HG02884 (cell line): ENCODE measurements around the gene RNASEH1.
"Not testable (repeated sequence)": the region's sequence is repeated elsewhere in the genome, so short reads cannot be mapped to it uniquely, and the experiment has no call there.

Source experiments
- ATAC-seq: cut with Tn5 transposase; IDR thresholded peaks from one replicate; pipeline ENCODE4 v1.9.1; 2021; ENCODE audit warnings: mild to moderate bottlenecking, moderate library complexity; ENCODE audit not compliant: unreplicated experiment

RNASEH1 gene

GRCh38 chr2:3522961-3523421 is 35.1 kb downstream of the RNASEH1 start:
- no peak for ATAC-seq

- no peak for ATAC-seq
These were observed 37.5 kb downstream of the RNASEH1 start for GRCh38 chr2:3520591-3520990.

DNA sequence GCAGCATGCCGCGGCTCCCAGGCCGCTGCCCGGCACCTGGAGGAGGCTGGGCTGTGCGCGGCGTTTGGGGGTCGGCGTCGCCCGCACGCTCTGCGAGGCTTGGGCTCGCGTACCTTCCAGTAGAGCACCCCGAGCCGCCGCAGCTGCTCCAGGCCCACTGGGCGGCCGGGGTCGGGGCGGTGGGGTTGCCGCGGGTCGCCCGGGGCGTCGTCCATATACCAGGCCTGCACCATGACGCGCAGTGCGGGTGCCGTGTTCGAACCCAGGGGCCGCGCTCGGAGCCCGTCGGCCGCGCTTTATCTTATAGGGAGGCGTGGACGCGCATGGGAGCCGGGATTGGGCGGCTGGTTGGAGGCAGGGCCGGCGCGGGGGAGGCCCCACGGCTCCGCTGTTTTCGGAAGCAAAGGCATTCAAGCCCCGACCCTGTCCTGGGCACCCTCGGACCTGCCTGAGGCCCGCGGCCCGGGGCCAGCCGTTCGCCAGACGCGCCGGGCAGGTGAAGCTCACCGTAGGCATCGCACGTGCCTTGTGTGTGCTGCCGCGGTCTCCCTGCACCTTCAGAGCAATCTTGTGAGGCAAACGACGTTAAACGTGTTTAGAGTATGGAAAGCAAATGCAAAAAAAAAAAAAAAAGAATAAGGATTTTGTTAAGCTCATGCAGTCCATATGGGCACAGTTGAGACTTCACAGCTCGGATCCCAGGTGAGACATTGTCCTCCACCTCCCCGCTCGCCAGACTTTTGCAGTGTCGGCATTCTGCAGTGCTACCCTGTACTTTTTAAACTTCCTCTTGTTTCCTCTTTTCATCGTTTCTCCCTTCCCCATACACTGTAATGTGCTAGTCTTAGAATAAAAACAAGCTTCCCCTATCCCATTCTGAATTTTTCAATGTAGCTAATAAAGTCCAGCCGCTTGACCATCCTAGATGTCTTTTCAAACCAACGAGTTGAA is 38.6 kb downstream of the RNASEH1 start, which contains the start of gene ADI1:
Gene ADI1, minus strand, starts transcription at position 277 of the 951 bp plus-strand sequence. Its CDS starts 44 bp downstream, at position 233.
- ATAC-seq = peak; percentile 61

DNA sequence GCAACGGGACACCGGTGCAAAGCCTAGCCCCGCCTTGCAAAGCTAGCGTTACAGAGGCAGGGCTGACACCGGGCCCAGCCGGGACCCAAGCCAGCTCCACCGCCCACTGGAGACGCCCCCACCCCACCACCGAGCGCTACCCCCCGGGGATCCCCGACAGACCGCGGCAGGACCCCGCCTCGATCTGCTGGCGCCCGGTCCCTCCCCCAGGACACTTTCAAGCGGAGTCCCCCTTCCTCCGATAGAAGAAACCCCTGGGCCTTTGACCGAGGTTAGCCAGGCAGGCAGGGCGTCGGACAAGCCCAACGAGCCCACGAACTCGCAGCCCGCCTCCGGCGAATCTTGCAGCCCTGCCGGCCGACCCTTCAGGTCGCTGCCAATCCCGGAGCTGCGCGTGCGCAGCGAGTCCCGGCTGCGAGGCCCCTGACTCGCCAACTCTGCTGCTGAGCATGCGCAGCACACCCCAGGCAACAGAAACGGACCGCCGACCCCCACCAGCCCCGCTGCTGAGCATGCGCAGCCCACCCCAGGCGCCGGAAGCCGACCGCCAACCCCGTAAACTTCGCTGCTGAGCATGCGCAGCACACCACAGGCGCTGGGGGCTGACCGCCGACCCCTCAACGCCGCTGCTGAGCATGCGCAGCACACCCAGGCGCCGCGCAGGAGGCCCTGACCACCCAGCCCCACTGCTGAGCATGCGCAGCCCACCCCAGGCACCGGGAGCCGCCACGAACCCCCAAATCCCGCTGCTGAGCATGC is 39.5 kb downstream of the RNASEH1 start:
- ATAC-seq = peak; percentile 75

DNA sequence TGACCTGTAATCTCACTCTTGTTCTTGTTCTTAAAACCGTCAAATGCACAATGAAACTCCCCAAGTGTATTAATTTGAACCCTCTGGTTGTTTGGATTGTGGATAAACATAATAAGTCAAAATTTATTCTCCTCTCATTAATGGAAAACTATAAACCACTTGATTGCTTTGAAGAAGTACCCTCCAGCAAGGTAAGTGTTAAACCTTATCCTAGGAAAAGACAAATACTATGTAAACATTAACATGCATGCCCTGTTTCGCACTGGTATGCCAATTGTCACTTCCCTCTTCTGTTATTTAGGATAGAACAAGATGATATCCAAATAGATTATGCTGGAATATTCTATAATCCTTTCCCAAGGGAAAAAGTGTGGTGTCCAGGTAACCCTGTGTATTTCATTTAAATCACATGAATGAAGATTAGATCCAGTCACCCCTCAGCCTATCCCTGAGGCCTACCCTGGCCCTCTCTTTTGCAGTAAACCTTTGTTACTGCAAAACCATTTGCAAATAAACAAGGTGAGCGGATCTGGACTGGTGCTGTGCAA is 40.1 kb downstream of the RNASEH1 start:
- no peak for ATAC-seq

DNA sequence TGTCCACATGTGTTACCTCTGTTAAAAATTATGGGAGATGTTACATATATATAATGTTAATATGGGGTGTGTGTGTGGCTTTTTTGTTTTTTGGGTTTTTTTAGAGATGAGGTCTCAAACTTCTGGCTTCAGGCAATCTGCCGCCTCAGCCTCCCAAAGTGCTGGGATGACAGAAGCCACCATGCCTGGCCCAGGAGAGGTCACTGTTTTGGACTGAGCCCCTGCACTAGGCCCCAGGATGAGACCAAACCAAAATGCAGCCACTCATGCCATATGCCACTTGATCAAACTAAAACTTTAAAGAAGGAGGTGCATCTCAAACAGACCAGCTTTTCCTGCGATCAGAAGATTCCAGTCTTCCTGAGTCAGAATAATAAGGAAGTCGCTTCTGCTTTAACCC is 41.3 kb downstream of the RNASEH1 start:
- ATAC-seq = no peak

- ATAC-seq = not testable (repeated sequence)
These were observed 42.7 kb downstream of the RNASEH1 start for GRCh38 chr2:3515438-3515837.

DNA sequence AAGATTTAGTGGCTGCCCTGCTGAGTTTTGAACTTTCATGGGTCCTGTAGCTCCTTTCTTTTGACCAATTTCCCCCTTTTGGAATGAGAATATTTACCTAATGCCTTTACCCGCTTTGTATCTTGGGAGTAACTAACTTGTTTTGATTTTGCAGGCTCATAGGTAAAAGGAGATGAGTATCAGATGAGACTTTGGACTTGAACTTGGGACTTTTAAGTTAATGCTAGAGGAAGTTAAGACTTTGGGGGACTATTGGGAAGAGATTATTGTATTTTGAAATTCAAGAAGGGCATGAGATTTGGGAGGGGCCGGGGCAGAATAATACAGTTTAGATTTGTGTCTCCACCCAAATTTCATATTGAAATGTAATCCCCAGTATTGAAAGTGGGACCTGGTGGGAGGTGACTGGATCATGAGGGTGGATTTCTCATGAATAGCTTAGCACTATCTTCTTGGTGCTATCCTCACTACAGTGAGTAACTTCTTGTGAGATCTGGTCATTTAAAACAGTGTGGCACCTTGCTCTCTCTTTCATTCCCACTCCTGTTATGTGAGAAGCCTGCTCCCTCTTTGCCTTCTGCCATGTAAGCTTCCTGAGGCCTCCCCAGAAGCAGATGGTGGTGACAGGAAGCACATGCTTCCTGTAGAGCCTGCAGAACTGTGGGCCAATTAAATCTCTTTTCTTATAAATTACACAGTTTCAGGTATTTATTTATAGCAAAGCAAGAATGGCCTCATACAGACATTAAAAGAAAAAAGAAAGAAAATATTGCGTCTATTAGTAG is 44.9 kb downstream of the RNASEH1 start:
- ATAC-seq = no peak

DNA sequence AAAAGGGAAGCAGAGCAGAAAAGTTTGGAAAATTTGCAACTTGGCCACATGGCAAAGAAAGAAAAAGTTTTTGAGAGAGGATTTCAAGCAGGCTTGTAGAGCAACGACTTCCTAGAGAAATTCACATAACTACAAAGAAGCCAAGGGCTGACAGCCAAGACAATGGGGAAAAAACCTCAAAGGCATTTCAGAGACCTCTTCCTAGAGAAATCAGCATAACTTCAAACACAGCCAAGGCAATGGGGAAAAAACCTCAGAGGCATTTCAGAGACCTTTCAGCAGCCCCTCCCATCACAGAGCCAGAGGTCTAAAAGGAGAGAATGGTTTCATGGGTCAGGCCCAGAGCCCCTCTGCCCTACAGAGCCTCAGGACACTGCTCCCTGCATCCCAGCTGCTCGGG is 46.0 kb downstream of the RNASEH1 start:
- no peak for ATAC-seq

- peak; percentile 57 for ATAC-seq
These were observed 52.4 kb downstream of the RNASEH1 start for GRCh38 chr2:3505771-3506170.

DNA sequence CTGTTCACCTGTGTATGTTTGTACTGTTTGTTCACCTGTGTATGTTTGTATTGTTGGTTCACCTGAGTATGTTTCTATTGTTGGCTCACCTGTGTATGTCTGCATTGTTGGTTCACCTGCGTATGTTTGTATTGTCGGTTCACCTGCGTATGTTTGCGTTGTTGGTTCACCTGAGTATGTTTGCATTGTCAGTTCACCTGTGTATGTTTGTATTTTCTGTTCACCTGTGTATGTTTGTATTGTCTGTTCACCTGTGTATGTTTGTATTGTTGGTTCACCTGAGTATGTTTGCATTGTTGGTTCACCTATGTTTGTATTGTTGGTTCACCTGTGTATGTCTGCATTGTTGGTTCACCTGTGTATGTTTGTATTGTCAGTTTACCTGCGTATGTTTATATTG is 53.4 kb downstream of the RNASEH1 start:
- no peak for ATAC-seq

DNA sequence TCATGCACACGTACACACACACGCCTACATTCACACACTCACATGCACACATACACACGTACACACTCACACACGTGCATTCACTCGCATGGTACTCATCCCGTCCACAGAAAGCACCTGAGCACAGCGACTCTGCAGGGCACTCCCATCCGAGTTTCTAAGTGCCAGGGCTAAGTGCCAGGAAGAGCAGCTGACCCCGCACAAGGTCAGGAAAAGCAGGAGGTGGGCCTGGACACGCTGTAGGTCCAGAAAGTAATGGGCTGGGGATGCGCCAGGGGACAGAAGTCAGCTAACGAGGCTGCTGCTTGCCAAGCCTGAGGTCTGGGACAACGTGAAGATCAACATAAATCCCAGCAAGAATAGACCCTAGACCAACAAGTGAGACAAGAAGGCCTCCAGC is 54.6 kb downstream of the RNASEH1 start:
- no peak for ATAC-seq

GRCh38 chr2:3503046-3503445 is 55.1 kb downstream of the RNASEH1 start:
- no peak for ATAC-seq

- no peak for ATAC-seq
These were observed 57.7 kb downstream of the RNASEH1 start for GRCh38 chr2:3500326-3500899.

DNA sequence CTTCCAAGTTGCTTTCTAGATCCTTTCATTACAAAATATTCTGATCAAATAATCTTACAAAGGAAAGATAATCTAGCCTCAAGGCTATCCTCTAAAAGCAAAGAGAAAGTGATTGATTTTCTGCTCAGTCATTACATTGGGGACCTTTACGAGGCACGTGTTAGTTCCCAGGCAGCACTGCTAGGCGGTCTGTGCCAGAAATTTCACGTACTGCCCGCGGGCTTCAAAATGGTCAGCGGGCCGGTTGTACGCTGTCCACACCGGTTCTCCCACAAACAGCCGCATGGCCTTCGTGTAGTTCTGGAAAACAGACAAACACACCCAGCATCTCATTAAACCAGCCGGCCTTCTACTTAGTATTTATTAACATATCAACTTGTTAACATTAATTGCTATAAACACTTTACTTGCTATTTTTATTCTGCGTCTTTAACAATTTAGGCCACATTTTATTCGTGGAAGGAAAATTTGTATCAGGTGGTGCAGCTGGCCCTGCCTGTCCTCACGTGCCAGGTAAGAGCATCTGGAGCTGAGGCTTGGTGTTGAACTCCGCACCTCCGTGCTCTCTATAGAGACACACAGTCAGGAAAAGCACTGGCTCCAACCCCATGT is 59.2 kb downstream of the RNASEH1 start:
- no peak for ATAC-seq

DNA sequence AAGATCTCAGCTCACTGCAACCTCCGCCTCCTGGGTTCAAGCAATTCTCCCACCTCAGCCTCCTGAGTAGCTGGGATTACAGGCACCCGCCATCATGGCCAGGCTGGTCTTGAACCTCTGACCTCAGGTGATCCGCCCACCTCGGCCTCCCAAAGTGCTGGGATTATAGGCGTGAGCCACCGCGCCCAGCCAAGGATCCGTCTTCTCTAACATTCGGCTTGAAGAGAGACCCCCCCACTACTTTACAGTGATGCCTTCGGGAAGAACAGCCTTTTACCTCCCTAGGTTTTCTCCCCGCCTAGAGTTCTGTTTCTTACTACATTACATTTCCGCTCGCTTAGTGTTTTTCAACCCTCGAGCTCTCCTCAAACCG is 61.4 kb downstream of the RNASEH1 start:
- ATAC-seq = not testable (repeated sequence)
